Activated B cell treated with CpG ODN at 0.5 μM for 24 hours (primary cell): Measurements from ENCODE around the gene IFIT1B. TPM values are rescaled to one million over a fixed set of nuclear protein-coding genes. Genes with fewer than 3 reads are reported as not detected.

Source experiments
- ATAC-seq: fragments of 200-7000 bp; cut with Tn5 transposase; one replicate; pipeline ENCODE4 v1.10.0; 2021; ENCODE audit warnings: low read depth, mild to moderate bottlenecking, moderate library complexity
- CTCF ChIA-PET: fragments of 350-600 bp; sonication (Branson Sonifier 250); formaldehyde crosslinking; loops from one replicate; lab custom pipeline; 2021; ENCODE audit warnings: antibody characterized with exemption; lab: Charles Lee
- POLR2A ChIA-PET: fragments of 350-600 bp; sonication (Branson Sonifier 250); formaldehyde crosslinking; loops from one replicate; lab custom pipeline; 2021; ENCODE audit warnings: antibody characterized with exemption; lab: Charles Lee
- DNase-seq: peaks from one replicate; pipeline ENCODE4 v3.0.0; 2022
- H3K27ac Mint-ChIP-seq: one replicate; pipeline ENCODE4 v1.8.0; 2020; ENCODE audit warnings: mixed read lengths
- H3K27me3 Mint-ChIP-seq: one replicate; pipeline ENCODE4 v1.8.0; 2021; ENCODE audit warnings: mixed read lengths
- H3K36me3 Mint-ChIP-seq: one replicate; pipeline ENCODE4 v1.8.0; 2021; ENCODE audit warnings: low read depth, mixed read lengths
- H3K4me1 Mint-ChIP-seq: one replicate; pipeline ENCODE4 v1.8.0; 2021; ENCODE audit warnings: mixed read lengths
- H3K4me3 Mint-ChIP-seq: one replicate; pipeline ENCODE4 v1.8.0; 2020; ENCODE audit warnings: mild to moderate bottlenecking, mixed read lengths
- H3K9me3 Mint-ChIP-seq: one replicate; pipeline ENCODE4 v1.8.0; 2020; ENCODE audit warnings: mixed read lengths
- CTCF ChIP-seq: fragments of 200-600 bp; IDR thresholded peaks from one replicate; pipeline ENCODE4 v1.8.0; 2022; ENCODE audit warnings: antibody characterized with exemption, mild to moderate bottlenecking
- intact Hi-C: fragments of 100-400 bp; cut with micrococcal nuclease; formaldehyde crosslinking; loops from one replicate; pipeline ENCODE4 v1.15.1; 2024
- total RNA-seq: library from RNA; stranded (reverse); gene quantifications from 2 replicates; pipeline ENCODE4 v1.2.3, GENCODE V29; 2022

IFIT1B gene
- total RNA-seq, 1 donor from 2014 or later, result not detected

- H3K27me3 Mint-ChIP-seq, result no peaks in the 10 kb centered on the region
- no peaks in the 10 kb centered on the region for H3K9me3 Mint-ChIP-seq
- H3K36me3 Mint-ChIP-seq, result no peaks in the 10 kb centered on the region
- DNase-seq (no peak), ATAC-seq (peak; percentile 50)
- ChIA-PET POLR2A (interaction anchor here (0.7 kb wide), 2 partner anchors 9 to 51 kb away, joined by 4 to 8 read pairs; no protein-coding TSS in a partner anchor), CTCF (no interaction called here)
- H3K4me1 Mint-ChIP-seq, result peaks cover 20% of the 10 kb centered on the region
- H3K27ac Mint-ChIP-seq, result peak overlapping the region; percentile 24
- no peak for TF ChIP-seq CTCF
- peak overlapping the region; percentile 11 for H3K4me3 Mint-ChIP-seq
- intact Hi-C loops, result no loop called here
These were observed 14.0 kb upstream of the IFIT1B start for GRCh38 chr10:89363729-89364442.

- H3K36me3 Mint-ChIP-seq, result no peaks in the 10 kb centered on the region
- intact Hi-C loops, result no loop called here
- no peak for ATAC-seq
- H3K27me3 Mint-ChIP-seq, result peaks cover under 1% of the 10 kb centered on the region
- H3K4me1 Mint-ChIP-seq, result peaks cover 20% of the 10 kb centered on the region
- ChIA-PET POLR2A (interaction anchor here (0.6 kb wide), 1 partner anchor 116 kb away, joined by 5 read pairs; no protein-coding TSS in a partner anchor), CTCF (no interaction called here)
- H3K4me3 Mint-ChIP-seq, result no peak overlapping the region
- H3K27ac Mint-ChIP-seq, result no peak overlapping the region
- no peak for DNase-seq
- no peak for TF ChIP-seq CTCF
- no peaks in the 10 kb centered on the region for H3K9me3 Mint-ChIP-seq
These were observed 13.3 kb upstream of the IFIT1B start for GRCh38 chr10:89364531-89364930.

GRCh38 chr10:89367529-89367928, 10.3 kb upstream of the IFIT1B start:
- peaks cover 20% of the 10 kb centered on the region for H3K4me1 Mint-ChIP-seq
- no peak for ATAC-seq
- no peak overlapping the region for H3K27ac Mint-ChIP-seq
- H3K36me3 Mint-ChIP-seq, result no peaks in the 10 kb centered on the region
- ChIA-PET POLR2A (interaction anchor here (0.6 kb wide), 1 partner anchor 32 kb away, joined by 4 read pairs; no protein-coding TSS in a partner anchor), CTCF (interaction anchor here (0.7 to 2.4 kb wide), 3 partner anchors 17 to 65 kb away, joined by 3 to 8 read pairs (median 4); no protein-coding TSS in a partner anchor)
- no peak overlapping the region for H3K4me3 Mint-ChIP-seq
- H3K9me3 Mint-ChIP-seq, result no peaks in the 10 kb centered on the region
- TF ChIP-seq CTCF, result no peak
- no peak for DNase-seq
- H3K27me3 Mint-ChIP-seq, result peaks cover 2% of the 10 kb centered on the region
- intact Hi-C loops, result no loop called here

- H3K27me3 Mint-ChIP-seq, result peaks cover 2% of the 10 kb centered on the region
- no peak for TF ChIP-seq CTCF
- intact Hi-C loops, result loop anchor here (2.0 kb wide), 2 partner anchors 65 to 197 kb away; partner anchors contain the start of gene IFIT2
These were observed 9.7 kb upstream of the IFIT1B start for GRCh38 chr10:89368129-89368528.

More at GRCh38 chr10:89368129-89368528, 9.7 kb upstream of the IFIT1B start:
- H3K36me3 Mint-ChIP-seq, result no peaks in the 10 kb centered on the region
- no peak overlapping the region for H3K4me3 Mint-ChIP-seq
- POLR2A ChIA-PET, result interaction anchor here (0.6 kb wide), 1 partner anchor 33 kb away, joined by 4 read pairs; no protein-coding TSS in a partner anchor
- H3K9me3 Mint-ChIP-seq, result no peaks in the 10 kb centered on the region
- CTCF ChIA-PET, result interaction anchor here (0.6 to 2.4 kb wide), 8 partner anchors 16 to 1867 kb away, joined by 3 to 13 read pairs (median 4); no protein-coding TSS in a partner anchor
- H3K27ac Mint-ChIP-seq, result no peak overlapping the region
- H3K4me1 Mint-ChIP-seq, result peaks cover 16% of the 10 kb centered on the region
- DNase-seq, result no peak
- no peak for ATAC-seq
